ENCODE measurements around the gene PGM2L1.
"Not testable (repeated sequence)": the region's sequence is repeated elsewhere in the genome, so short reads cannot be mapped to it uniquely, and the experiment has no call there.

The PGM2L1 gene

DNA sequence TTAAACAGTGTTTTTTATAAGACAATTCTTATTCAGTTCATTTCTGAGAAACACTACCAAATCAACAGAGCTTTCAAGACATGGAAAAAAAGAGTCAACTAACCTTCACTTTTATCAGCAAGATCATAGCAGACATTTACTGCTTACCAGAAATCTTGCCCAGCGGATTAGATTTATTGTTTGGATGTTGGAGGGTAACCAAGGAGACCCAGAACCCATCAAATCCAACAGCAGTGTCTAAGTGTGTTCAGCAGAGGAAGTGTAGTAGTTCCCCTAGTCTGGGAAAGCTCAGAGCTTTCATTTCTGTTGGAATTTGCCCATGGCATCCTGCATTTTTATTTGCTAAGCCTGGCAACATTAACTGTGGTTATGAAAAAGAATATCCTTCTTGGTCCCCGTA is 2.4 kb upstream of the PGM2L1 start:
- no peak for DNase-seq (ENCODE audit: low read depth, low spot score)

GRCh38 chr11:74397501-74398243 is 561 bp downstream of the PGM2L1 start:
- no peak for DNase-seq (ENCODE audit: low read depth, low spot score)

- DNase-seq (ENCODE audit: low read depth, low spot score), result no peak
Measured at GRCh38 chr11:74392256-74392655, 6.0 kb downstream of the PGM2L1 start.

GRCh38 chr11:74391193-74391592 is 7.0 kb downstream of the PGM2L1 start:
- no peak for DNase-seq (ENCODE audit: low read depth, low spot score)

GRCh38 chr11:74390697-74391096 is 7.5 kb downstream of the PGM2L1 start:
- DNase-seq (ENCODE audit: low read depth, low spot score), result no peak

DNA sequence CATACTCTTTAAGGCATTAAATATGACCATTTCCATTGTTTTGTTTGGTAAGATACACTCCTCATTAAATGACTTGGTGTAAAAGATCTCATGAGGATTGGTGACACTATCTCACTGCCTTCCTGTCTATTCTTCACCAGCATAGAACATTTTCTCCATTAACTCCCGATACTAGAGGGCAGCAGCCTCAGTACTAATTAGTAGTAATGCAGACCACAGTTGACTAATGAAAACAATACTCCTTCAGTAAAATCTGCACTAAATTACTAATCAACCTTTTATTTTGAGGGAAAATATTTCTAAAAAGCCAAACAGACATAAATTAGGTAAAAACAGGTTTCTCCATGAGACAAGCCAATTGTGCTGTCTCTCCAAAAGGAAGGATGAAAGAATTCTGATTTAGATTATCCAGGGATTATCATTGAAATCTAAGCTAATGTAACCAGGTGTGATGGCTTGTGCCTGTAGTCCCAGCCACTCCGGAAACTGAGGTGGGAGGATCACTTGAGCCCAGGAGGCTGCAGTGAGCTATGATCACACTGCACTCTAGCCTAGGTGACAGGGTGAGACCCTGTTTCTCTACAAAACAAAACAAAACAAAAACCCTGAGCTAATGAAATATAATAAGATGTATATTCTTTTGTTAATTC is 9.4 kb downstream of the PGM2L1 start:
- no peak for DNase-seq (ENCODE audit: low read depth, low spot score)

DNA sequence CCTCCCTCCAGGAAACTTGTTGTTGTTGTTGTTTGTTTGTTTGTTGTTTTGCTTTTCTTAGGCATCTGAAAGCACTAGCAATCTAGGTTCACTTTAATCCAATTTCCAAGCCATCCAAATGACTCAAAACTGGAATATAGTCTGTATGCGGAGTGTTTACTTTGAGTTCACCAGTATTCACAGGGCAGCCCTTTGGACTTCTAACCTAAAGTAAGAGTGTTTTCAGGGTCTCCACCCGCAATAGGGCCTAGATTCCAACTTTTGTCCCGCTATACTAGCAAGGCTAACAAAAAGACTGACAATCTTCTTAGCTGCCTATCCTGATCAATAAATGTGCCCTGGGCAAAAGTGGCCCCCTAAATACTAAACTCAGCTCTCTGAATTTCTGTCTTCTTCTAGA is 13.6 kb downstream of the PGM2L1 start:
- DNase-seq (ENCODE audit: low read depth, low spot score), result no peak

- DNase-seq (ENCODE audit: low read depth, low spot score), result no peak
Measured at GRCh38 chr11:74380746-74381439, 17.3 kb downstream of the PGM2L1 start.

- no peak for DNase-seq (ENCODE audit: low read depth, low spot score)
Measured at GRCh38 chr11:74377689-74378088, 20.5 kb downstream of the PGM2L1 start.

DNA sequence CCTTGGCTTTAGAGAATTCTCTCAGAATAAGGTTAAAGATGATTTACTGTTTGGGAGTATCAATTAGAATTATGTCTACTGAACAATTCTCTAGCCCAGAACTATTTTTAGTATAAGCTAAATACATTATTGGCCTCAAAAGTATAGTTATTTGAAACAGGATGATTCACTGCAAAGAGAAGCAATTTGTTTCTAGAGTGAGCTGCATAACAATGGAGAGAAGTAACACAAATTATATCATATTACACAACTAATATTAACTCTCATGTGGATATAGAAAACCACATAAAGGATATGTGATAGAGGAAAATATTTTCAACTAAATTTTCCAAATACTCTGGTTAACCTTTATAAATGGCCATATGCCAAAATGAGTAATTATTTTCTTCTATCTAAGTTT is 24.9 kb downstream of the PGM2L1 start:
- no peak for DNase-seq (ENCODE audit: low read depth, low spot score)

DNA sequence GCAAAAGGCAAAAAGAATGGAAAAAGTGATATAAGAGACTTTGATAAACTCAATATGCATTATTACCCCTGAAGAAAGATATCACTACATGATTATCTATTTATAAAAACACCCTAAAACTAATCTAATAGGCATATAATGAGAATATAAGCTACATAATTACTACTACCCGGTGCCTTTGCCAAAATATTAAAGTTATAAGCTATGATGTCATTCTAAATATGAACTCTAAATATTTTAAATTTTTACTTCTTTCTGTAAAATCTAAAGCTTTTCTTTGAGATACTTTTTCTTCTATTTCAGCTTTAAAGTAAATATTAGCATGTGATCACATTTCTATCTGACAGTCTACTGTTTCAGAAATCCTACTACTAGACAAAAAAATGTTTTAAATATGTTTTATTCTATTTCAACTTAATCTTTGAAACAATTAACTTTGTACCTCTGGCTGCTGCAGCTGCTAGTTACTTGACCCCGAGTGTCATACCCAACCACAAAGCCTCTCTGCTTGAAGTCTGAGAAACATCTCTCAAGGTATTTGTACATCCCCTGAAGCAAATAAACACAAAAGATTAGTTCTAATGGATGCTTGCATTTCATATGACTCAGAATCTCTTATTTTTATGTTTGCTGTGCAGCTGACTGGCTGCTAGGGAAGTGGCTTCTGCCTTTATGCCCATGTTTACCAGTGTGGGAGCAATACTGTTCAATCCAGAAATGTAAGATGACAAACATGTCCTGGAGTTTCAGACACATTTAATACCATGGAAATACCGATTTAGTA is 26.8 kb downstream of the PGM2L1 start:
- no peak for DNase-seq (ENCODE audit: low read depth, low spot score)

GRCh38 chr11:74370123-74370522 is 28.1 kb downstream of the PGM2L1 start:
- DNase-seq (ENCODE audit: low read depth, low spot score), result no peak

DNA sequence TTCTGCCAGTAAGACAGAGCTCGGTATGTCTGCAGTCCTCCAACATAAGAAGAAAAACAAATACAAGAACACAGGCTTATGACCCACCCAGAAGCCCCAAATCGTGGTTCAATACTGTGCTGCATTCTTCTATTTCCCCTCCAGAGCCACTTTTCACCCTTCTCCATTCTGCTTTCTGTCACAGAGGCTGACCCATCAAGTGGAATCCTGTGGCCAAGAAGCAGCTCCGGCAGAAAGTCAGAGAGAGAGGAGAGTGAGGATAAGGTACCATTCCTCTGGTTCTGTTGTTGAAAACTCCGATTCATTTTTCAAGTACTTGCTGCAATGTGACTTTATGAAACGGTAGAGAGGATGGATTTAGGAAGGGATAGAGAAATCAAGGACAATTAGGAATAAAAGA is 30.4 kb downstream of the PGM2L1 start:
- DNase-seq (ENCODE audit: low read depth, low spot score), result no peak

DNA sequence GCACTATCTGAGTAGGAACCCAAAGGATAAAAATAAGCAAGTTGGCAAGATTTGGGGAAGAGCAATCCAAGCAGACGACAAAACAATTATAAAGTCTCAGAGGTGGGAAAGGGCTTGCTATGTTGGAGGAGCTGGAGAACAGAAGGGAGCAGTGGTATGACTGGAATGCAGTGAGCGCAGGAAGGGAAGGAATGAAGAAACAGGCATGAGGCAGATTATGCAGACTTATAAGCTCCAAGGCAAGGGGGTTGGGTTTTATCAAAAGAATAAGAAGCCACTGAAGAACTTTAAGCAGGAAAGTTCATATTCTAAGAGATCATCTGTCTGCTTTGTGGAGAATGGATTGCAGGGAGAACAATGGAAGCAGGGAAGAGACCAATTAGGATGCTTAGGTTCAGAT is 31.7 kb downstream of the PGM2L1 start:
- no peak for DNase-seq (ENCODE audit: low read depth, low spot score)

- DNase-seq (ENCODE audit: low read depth, low spot score), result not testable (repeated sequence)
Measured at GRCh38 chr11:74365805-74366204, 32.4 kb downstream of the PGM2L1 start.

- DNase-seq (ENCODE audit: low read depth, low spot score), result no peak
Measured at GRCh38 chr11:74357449-74357848, 40.8 kb downstream of the PGM2L1 start.

DNA sequence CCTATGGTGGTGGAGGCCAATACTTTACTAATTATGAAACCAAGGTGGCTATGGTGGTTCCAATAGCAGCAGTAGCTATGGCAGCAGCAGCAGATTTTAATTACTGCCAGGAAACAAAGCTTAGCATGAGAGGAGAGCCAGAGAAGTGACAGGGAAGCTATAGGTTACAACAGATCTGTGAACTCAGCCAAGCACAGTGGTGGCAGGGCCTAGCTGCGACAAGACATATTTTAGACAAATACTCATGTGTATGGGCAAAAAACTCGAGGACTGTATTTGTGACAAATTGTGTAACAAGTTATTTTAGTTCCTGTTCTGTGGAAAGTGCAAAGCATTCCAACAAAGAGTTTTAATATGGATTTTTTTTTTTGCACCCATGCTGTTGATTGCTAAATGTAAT is 42.6 kb downstream of the PGM2L1 start:
- no peak for DNase-seq (ENCODE audit: low read depth, low spot score)

GRCh38 chr11:74354036-74354435 is 44.2 kb downstream of the PGM2L1 start:
- DNase-seq (ENCODE audit: low read depth, low spot score), result no peak

GRCh38 chr11:74347381-74347780 is 50.9 kb downstream of the PGM2L1 start:
- no peak for DNase-seq (ENCODE audit: low read depth, low spot score)

DNA sequence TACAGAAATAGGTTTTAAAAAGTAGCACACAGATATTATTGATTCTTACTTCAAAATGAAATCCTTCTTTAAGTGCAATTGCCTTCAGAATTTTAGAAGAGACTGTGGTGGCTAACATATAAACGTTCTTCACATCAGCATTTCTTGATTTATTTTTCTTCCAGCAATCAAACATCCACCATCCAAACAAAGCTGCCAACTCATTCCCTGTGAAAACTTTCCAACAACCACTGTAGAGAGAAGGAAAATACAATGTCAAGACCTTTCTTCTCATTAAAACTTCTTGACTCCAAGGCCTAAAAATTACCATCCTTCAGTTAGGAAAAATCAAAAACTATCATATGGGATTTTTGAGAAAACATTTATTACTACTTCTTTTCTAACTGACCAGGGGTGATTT is 52.8 kb downstream of the PGM2L1 start:
- no peak for DNase-seq (ENCODE audit: low read depth, low spot score)

- DNase-seq (ENCODE audit: low read depth, low spot score), result no peak
Measured at GRCh38 chr11:74341921-74342320, 56.3 kb downstream of the PGM2L1 start.

- DNase-seq (ENCODE audit: low read depth, low spot score), result no peak
Measured at GRCh38 chr11:74339619-74340018, 58.6 kb downstream of the PGM2L1 start.
